Endodermal cell (in vitro differentiated cells): ENCODE measurements around the gene NEO1. TPM values are rescaled to one million over a fixed set of nuclear protein-coding genes. Genes with fewer than 3 reads are reported as not detected.
"Not testable (repeated sequence)": the region's sequence is repeated elsewhere in the genome, so short reads cannot be mapped to it uniquely, and the experiment has no call there.

Experiments used
- DNase-seq: peaks from one replicate; pipeline ENCODE4 v3.0.0-alpha.2; 2017
- H3K27ac ChIP-seq: 2 replicates; pipeline ENCODE4 v1.5.1; 2013; ENCODE audit warnings: mild to moderate bottlenecking, low read depth, low read length, moderate library complexity
- H3K27me3 ChIP-seq: 2 replicates; pipeline ENCODE4 v1.6.1; 2013; ENCODE audit warnings: mild to moderate bottlenecking, low read length, moderate library complexity; ENCODE audit not compliant: insufficient read depth, control insufficient read depth, poor library complexity, severe bottlenecking
- H3K36me3 ChIP-seq: 2 replicates; pipeline ENCODE4 v1.7.0; 2013; ENCODE audit warnings: mild to moderate bottlenecking, low read length, moderate library complexity; ENCODE audit not compliant: control insufficient read depth, insufficient read depth
- H3K4me1 ChIP-seq: one replicate; pipeline ENCODE4 v1.7.0; 2013; ENCODE audit warnings: low read length; ENCODE audit not compliant: control insufficient read depth, insufficient read depth
- H3K4me3 ChIP-seq: 2 replicates; pipeline ENCODE4 v1.5.1; 2013; ENCODE audit warnings: mild to moderate bottlenecking, low read length, moderate library complexity
- H3K9ac ChIP-seq: 2 replicates; pipeline ENCODE4 v1.6.1; 2013; ENCODE audit warnings: mild to moderate bottlenecking, low read length, moderate library complexity; ENCODE audit not compliant: poor library complexity, severe bottlenecking; ENCODE audit errors: extremely low read depth
- H3K9me3 ChIP-seq: 2 replicates; pipeline ENCODE4 v1.6.1; 2013; ENCODE audit warnings: mild to moderate bottlenecking, low read length, moderate library complexity; ENCODE audit not compliant: control insufficient read depth
- H3K27ac Mint-ChIP-seq: 2 replicates; pipeline ENCODE4 v1.8.0; 2020; ENCODE audit warnings: mixed read lengths
- H3K27me3 Mint-ChIP-seq: 2 replicates; pipeline ENCODE4 v1.8.0; 2021; ENCODE audit warnings: mild to moderate bottlenecking, mixed read lengths; ENCODE audit not compliant: insufficient read depth
- H3K36me3 Mint-ChIP-seq: 2 replicates; pipeline ENCODE4 v1.8.0; 2020; ENCODE audit warnings: low read depth, mixed read lengths
- H3K4me1 Mint-ChIP-seq: 2 replicates; pipeline ENCODE4 v1.8.0; 2020; ENCODE audit warnings: mixed read lengths
- H3K4me3 Mint-ChIP-seq: 2 replicates; pipeline ENCODE4 v1.8.0; 2020; ENCODE audit warnings: mild to moderate bottlenecking, moderate library complexity, mixed read lengths
- H3K9me3 Mint-ChIP-seq: 2 replicates; pipeline ENCODE4 v1.8.0; 2020; ENCODE audit warnings: mild to moderate bottlenecking, mixed read lengths
- CTCF ChIP-seq: fragments of 200-600 bp; sonication (generic); conservative IDR thresholded peaks from 2 replicates; pipeline ENCODE4 v1.5.0; 2021; ENCODE audit warnings: antibody characterized with exemption, mild to moderate bottlenecking
- WGBS, 2 experiments: methylation state at CpG; one replicate each; pipeline versions ENCODE4 v1.1.5 to v1.1.7; 2013; ENCODE audit warnings: missing lambda C conversion rate in 2 of 2, mixed read lengths in 1 of 2; ENCODE audit not compliant: insufficient coverage in 1 of 2, insufficient read length in 1 of 2; 5-methylcytosine and 5-hydroxymethylcytosine counted together
- total RNA-seq, 2 donors: library from RNA; stranded (reverse); fragmentation: NEBNext Ultra II Directional in 1 of 2; extraction: Animal tissue kit (Norgen Biotek cat#: 25700) in 1 of 2; gene quantifications; 2 replicates in 1 of 2; 3 replicates in 1 of 2; pipeline ENCODE4 v1.2.1, GENCODE V29; 2021

The NEO1 gene
- total RNA-seq, 2 donors from 2014 or later = 132 TPM

GRCh38 chr15:73210630-73211029, 158.4 kb downstream of the NEO1 start:
- Histone ChIP-seq H3K36me3 (peaks cover 26% of the 10 kb centered on the region), H3K9me3 (peaks cover 26% of the 10 kb centered on the region), H3K4me1 (no peaks in the 10 kb centered on the region), H3K9ac (no peak overlapping the region), H3K27ac (no peak overlapping the region), H3K4me3 (no peak overlapping the region), H3K27me3 (no peaks in the 10 kb centered on the region)
- no peak for TF ChIP-seq CTCF
- no peaks in the 10 kb centered on the region for H3K27me3 Mint-ChIP-seq
- DNase-seq = no peak
- H3K4me1 Mint-ChIP-seq = no peaks in the 10 kb centered on the region
- no peak overlapping the region for H3K4me3 Mint-ChIP-seq
- WGBS, 2 experiments = no CpG with 5 or more reads among the region's 2 CpGs
- peaks cover 26% of the 10 kb centered on the region for H3K9me3 Mint-ChIP-seq
- H3K27ac Mint-ChIP-seq = no peak overlapping the region
- peaks cover 60% of the 10 kb centered on the region for H3K36me3 Mint-ChIP-seq

GRCh38 chr15:73212424-73212823, 160.2 kb downstream of the NEO1 start:
- Mint-ChIP-seq H3K4me3 (no peak overlapping the region), H3K27me3 (no peaks in the 10 kb centered on the region), H3K9me3 (peaks cover 35% of the 10 kb centered on the region), H3K27ac (no peak overlapping the region), H3K4me1 (no peaks in the 10 kb centered on the region), H3K36me3 (peaks cover 61% of the 10 kb centered on the region)
- peaks cover 20% of the 10 kb centered on the region for H3K36me3 ChIP-seq
- TF ChIP-seq CTCF = no peak
- peaks cover 33% of the 10 kb centered on the region for H3K9me3 ChIP-seq
- 100% methylated on average over 1 of the region's 1 CpG; no CpG with 5 or more reads in 1 of the 2 experiments for whole genome bisulfite sequencing, 2 experiments
- no peak for DNase-seq
- H3K4me1 ChIP-seq = no peaks in the 10 kb centered on the region
- H3K27ac ChIP-seq = no peak overlapping the region
- no peaks in the 10 kb centered on the region for H3K27me3 ChIP-seq
- no peak overlapping the region for H3K9ac ChIP-seq
- H3K4me3 ChIP-seq = no peak overlapping the region

DNA sequence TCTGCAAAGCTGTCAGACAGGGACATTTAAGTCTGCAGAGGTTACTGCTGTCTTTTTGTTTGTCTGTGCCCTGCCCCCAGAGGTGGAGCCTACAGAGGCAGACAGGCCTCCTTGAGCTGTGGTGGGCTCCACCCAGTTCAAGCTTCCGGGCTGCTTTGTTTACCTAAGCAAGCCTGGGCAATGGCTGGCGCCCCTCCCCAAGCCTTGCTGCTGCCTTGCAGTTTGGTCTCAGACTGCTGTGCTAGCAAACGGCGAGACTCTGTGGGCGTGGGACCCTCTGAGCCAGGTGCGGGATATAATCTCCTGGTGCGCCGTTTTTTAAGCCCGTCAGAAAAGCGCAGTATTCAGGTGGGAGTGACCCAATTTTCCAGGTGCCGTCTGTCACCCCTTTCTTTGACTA, 169.2 kb downstream of the NEO1 start:
- Mint-ChIP-seq H3K36me3 (peaks cover 52% of the 10 kb centered on the region), H3K4me1 (peaks cover 29% of the 10 kb centered on the region), H3K9me3 (peaks cover 55% of the 10 kb centered on the region)
- not testable (repeated sequence) for H3K4me3 ChIP-seq, H3K4me1 ChIP-seq, DNase-seq, H3K9ac ChIP-seq, H3K27me3 ChIP-seq, H3K27ac Mint-ChIP-seq, H3K27me3 Mint-ChIP-seq, H3K27ac ChIP-seq, H3K4me3 Mint-ChIP-seq
- 98 to 100% methylated on average over 5 to 8 of the region's 11 CpGs for WGBS, 2 experiments
- Histone ChIP-seq H3K36me3 (peaks cover 17% of the 10 kb centered on the region), H3K9me3 (peaks cover 25% of the 10 kb centered on the region)
